Measurements from ENCODE around the gene STAM2. TPM values are rescaled to one million over a fixed set of nuclear protein-coding genes. Genes with fewer than 3 reads are reported as not detected.

STAM2 gene
- total RNA-seq (2021) (14.6 and 16.0 TPM in 2 replicates), Bru-seq, nascent RNA (percentile 72 among the genes with signal in this experiment), BruChase-seq, experiment 1, labeled RNA remaining after a 2-hour chase (percentile 74 among the genes with signal in this experiment), BruChase-seq, experiment 2, labeled RNA remaining after a 6-hour chase (percentile 70 among the genes with signal in this experiment)
- long read RNA-seq, full-length matches to known transcripts, result 6 of 15 reads
- long read RNA-seq, partial matches to known transcripts, result 3 of 15 reads
- long read RNA-seq, other reads (novel, unspliced or antisense), result 6 of 15 reads

GRCh38 chr2:152175368-152176112 lies at the start of gene STAM2:
TSS of gene STAM2 (minus strand) at chr2:152175763. CDS start at chr2:152175642, 121 bp downstream.
- TSS peak; percentile 92 for BruUV-seq (replicated peaks)
- Histone ChIP-seq H3K9me3 (ENCODE audit: insufficient read depth, low read depth) (no peaks in the 10 kb centered on the region), H3F3A (ENCODE audit: insufficient read depth, low read depth) (no peaks in the 10 kb centered on the region), H2AFZ (peak within 1 kb of the TSS; percentile 95), H3K36me3 (ENCODE audit: low read depth) (no peaks in the 10 kb centered on the region), H3K4me1 (replicated peaks; ENCODE audit: insufficient read depth) (peaks cover 22% of the 10 kb centered on the region), H3K79me2 (ENCODE audit: low read depth) (peaks cover 40% of the 10 kb centered on the region), H3K27ac (peak within 1 kb of the TSS; percentile 84), H3K4me2 (peak within 1 kb of the TSS; percentile 88), H3K9me2 (ENCODE audit: insufficient read depth) (no peaks in the 10 kb centered on the region), H4K20me1 (ENCODE audit: insufficient read depth) (no peaks in the 10 kb centered on the region), H3K4me3 (peak within 1 kb of the TSS; percentile 83), H3K27me3 (ENCODE audit: insufficient read depth, low read depth) (no peaks in the 10 kb centered on the region)
- peak; percentile 80 to 94 for DNase-seq
- ChIA-PET CTCF (interaction anchor here (0.5 to 1.1 kb wide), 3 partner anchors 18 to 542 kb away, joined by 3 to 5 read pairs (median 3); partner anchors contain the start of gene PRPF40A), POLR2A (ENCODE audit: unreplicated experiment) (interaction anchor here (0.6 kb wide), 1 partner anchor 460 kb away, joined by 4 read pairs; no protein-coding TSS in a partner anchor)
- TF ChIP-seq CTCF (conservative IDR thresholded peaks at IDR 0.05) (peak; percentile 95), EZH2 (IDR thresholded peaks at IDR 0.05; ENCODE audit: low read depth) (no peak)
- intact Hi-C loops (cut with micrococcal nuclease; ENCODE audit: unreplicated experiment), result loop anchor here (1.0 to 2.0 kb wide), 4 partner anchors 138 to 567 kb away; partner anchors contain the start of gene PRPF40A

- H3F3A ChIP-seq (ENCODE audit: insufficient read depth, low read depth), result no peaks in the 10 kb centered on the region
- BruUV-seq (replicated peaks), result no TSS peak
- H3K9me3 ChIP-seq (ENCODE audit: insufficient read depth, low read depth), result no peaks in the 10 kb centered on the region
- no peaks in the 10 kb centered on the region for H3K79me2 ChIP-seq (ENCODE audit: low read depth)
- H3K27ac ChIP-seq, result no peak overlapping the region
- no peaks in the 10 kb centered on the region for H3K4me1 ChIP-seq (replicated peaks; ENCODE audit: insufficient read depth)
- no peaks in the 10 kb centered on the region for H3K27me3 ChIP-seq (ENCODE audit: insufficient read depth, low read depth)
- intact Hi-C loops (cut with micrococcal nuclease; ENCODE audit: unreplicated experiment), result no loop called here
- H3K9me2 ChIP-seq (ENCODE audit: insufficient read depth), result no peaks in the 10 kb centered on the region
- no peak overlapping the region for H3K4me3 ChIP-seq
- H3K36me3 ChIP-seq (ENCODE audit: low read depth), result no peaks in the 10 kb centered on the region
- H3K4me2 ChIP-seq, result no peak overlapping the region
- TF ChIP-seq CTCF (conservative IDR thresholded peaks at IDR 0.05), result no peak
- no peak for TF ChIP-seq EZH2 (IDR thresholded peaks at IDR 0.05; ENCODE audit: low read depth)
- POLR2A ChIA-PET (ENCODE audit: unreplicated experiment), result no interaction called here
- no peak for DNase-seq
- H2AFZ ChIP-seq, result peak overlapping the region; percentile 68
- no peaks in the 10 kb centered on the region for H4K20me1 ChIP-seq (ENCODE audit: insufficient read depth)
- CTCF ChIA-PET, result no interaction called here
Measured at GRCh38 chr2:152223977-152224376, 48.4 kb upstream of the STAM2 start.

- H2AFZ ChIP-seq, result no peak overlapping the region
- H3K4me2 ChIP-seq, result no peak overlapping the region
- H3F3A ChIP-seq (ENCODE audit: insufficient read depth, low read depth), result no peaks in the 10 kb centered on the region
- no peak overlapping the region for H3K4me3 ChIP-seq
- BruUV-seq (replicated peaks), result no TSS peak
- H3K4me1 ChIP-seq (replicated peaks; ENCODE audit: insufficient read depth), result no peaks in the 10 kb centered on the region
- H3K9me3 ChIP-seq (ENCODE audit: insufficient read depth, low read depth), result no peaks in the 10 kb centered on the region
- H3K27ac ChIP-seq, result no peak overlapping the region
- H3K36me3 ChIP-seq (ENCODE audit: low read depth), result no peaks in the 10 kb centered on the region
- ChIA-PET POLR2A (ENCODE audit: unreplicated experiment) (no interaction called here), CTCF (no interaction called here)
- no peaks in the 10 kb centered on the region for H3K9me2 ChIP-seq (ENCODE audit: insufficient read depth)
- no peak for TF ChIP-seq EZH2 (IDR thresholded peaks at IDR 0.05; ENCODE audit: low read depth)
- no peak for TF ChIP-seq CTCF (conservative IDR thresholded peaks at IDR 0.05)
- no peak for DNase-seq
- H3K79me2 ChIP-seq (ENCODE audit: low read depth), result no peaks in the 10 kb centered on the region
- intact Hi-C loops (cut with micrococcal nuclease; ENCODE audit: unreplicated experiment), result no loop called here
- no peaks in the 10 kb centered on the region for H4K20me1 ChIP-seq (ENCODE audit: insufficient read depth)
- H3K27me3 ChIP-seq (ENCODE audit: insufficient read depth, low read depth), result no peaks in the 10 kb centered on the region
Measured at GRCh38 chr2:152222975-152223637, 47.5 kb upstream of the STAM2 start.
